Measurements from ENCODE around the gene VPS18. TPM values are rescaled to one million over a fixed set of nuclear protein-coding genes. Genes with fewer than 3 reads are reported as not detected.

Gene VPS18
- total and polyA plus RNA-seq, 7 donors, result 8.1 to 20.5 (median 15.2) TPM

DNA sequence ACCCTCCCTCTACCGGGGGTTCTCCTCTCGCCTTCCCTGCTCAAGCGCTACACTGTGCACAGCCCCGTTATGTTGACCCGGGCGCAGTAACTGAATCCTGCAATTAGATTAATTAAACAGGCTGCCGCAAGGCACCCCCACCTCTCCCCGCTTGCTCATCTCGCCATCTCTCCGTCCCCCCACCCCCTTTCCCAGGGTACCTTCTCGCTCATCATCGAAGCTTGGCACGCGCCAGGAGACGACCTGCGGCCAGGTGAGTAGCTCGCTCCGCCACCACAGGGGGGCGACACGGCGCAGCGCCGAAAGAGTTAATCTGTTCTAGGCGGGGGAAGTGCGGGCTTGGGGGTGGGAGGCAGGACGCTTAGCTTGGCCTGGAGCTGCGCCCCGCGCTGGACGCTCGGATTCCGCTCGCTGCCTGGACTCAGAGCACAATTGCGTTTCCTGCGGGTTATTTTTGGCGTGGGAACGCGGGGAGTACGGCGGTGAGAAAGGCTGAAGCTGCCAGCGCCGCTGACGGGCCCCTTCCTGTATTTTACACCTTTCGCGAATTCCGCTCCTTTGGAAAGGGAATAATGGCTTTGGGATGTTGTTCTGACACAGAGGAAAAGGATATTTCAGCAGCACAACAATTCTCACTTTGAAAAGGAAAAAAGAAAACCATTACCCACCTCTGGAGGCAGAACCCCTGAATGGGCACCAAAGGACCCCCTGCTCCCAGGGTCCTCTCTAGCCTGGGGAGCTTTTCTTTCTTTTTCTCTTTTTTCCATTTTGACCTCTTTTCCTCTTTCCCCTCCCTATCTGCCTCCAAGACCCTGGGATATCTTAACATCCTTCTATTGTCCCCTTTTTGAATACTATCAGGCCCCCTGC, 36.4 kb downstream of the VPS18 start:
- intact Hi-C loops (cut with DNase I), result no loop called here
- WGBS, 3 donors, result 1 to 2% (median 1%) methylated on average over 46 of the region's 46 CpGs
- Histone ChIP-seq H3K4me3 (peak overlapping the region; percentile 66), H3K36me3 (ENCODE audit: insufficient read depth in 1 of 2, low read depth in 1 of 2) (no peaks in the 10 kb centered on the region), H3K27ac (peak overlapping the region; percentile 21), H3K9me3 (no peaks in the 10 kb centered on the region), H3K27me3 (ENCODE audit: insufficient read depth in 3 of 3, low read length in 2 of 3) (peaks cover 0 to 71% (median 17%) of the 10 kb centered on the region in 3 donors), H3K4me1 (peaks cover 41% of the 10 kb centered on the region)
- DNase-seq (peak; percentile 57 to 74), ATAC-seq (peak; percentile 16 to 59 (median 46))
- TF ChIP-seq CTCF (IDR thresholded peaks at IDR 0.05), result peak; percentile 43

- DNase-seq (no peak), ATAC-seq (no peak)
- Histone ChIP-seq H3K9me3 (no peaks in the 10 kb centered on the region), H3K4me3 (peak overlapping the region; percentile 66), H3K36me3 (ENCODE audit: insufficient read depth in 1 of 2, low read depth in 1 of 2) (no peaks in the 10 kb centered on the region), H3K27ac (no peak overlapping the region), H3K4me1 (peaks cover 36% of the 10 kb centered on the region), H3K27me3 (ENCODE audit: insufficient read depth in 3 of 3, low read length in 2 of 3) (peaks cover 0 to 63% (median 14%) of the 10 kb centered on the region in 3 donors)
- intact Hi-C loops (cut with DNase I), result no loop called here
- TF ChIP-seq CTCF (IDR thresholded peaks at IDR 0.05), result no peak
- WGBS, 3 donors, result 60 to 70% (median 66%) methylated on average over 16 of the region's 16 CpGs
Observed at GRCh38 chr15:40931300-40932142, 37.3 kb downstream of the VPS18 start.

GRCh38 chr15:40932156-40932555, 37.9 kb downstream of the VPS18 start:
- Histone ChIP-seq H3K36me3 (ENCODE audit: insufficient read depth in 1 of 2, low read depth in 1 of 2) (no peaks in the 10 kb centered on the region), H3K27me3 (ENCODE audit: insufficient read depth in 3 of 3, low read length in 2 of 3) (peaks cover 0 to 56% (median 12%) of the 10 kb centered on the region in 3 donors), H3K9me3 (no peaks in the 10 kb centered on the region), H3K4me3 (peak overlapping the region; percentile 66), H3K4me1 (peaks cover 40% of the 10 kb centered on the region), H3K27ac (no peak overlapping the region)
- no peak for TF ChIP-seq CTCF (IDR thresholded peaks at IDR 0.05)
- intact Hi-C loops (cut with DNase I), result no loop called here
- no peak for ATAC-seq
- WGBS, 3 donors, result 71 to 80% (median 74%) methylated on average over 8 of the region's 8 CpGs
- DNase-seq, result no peak

DNA sequence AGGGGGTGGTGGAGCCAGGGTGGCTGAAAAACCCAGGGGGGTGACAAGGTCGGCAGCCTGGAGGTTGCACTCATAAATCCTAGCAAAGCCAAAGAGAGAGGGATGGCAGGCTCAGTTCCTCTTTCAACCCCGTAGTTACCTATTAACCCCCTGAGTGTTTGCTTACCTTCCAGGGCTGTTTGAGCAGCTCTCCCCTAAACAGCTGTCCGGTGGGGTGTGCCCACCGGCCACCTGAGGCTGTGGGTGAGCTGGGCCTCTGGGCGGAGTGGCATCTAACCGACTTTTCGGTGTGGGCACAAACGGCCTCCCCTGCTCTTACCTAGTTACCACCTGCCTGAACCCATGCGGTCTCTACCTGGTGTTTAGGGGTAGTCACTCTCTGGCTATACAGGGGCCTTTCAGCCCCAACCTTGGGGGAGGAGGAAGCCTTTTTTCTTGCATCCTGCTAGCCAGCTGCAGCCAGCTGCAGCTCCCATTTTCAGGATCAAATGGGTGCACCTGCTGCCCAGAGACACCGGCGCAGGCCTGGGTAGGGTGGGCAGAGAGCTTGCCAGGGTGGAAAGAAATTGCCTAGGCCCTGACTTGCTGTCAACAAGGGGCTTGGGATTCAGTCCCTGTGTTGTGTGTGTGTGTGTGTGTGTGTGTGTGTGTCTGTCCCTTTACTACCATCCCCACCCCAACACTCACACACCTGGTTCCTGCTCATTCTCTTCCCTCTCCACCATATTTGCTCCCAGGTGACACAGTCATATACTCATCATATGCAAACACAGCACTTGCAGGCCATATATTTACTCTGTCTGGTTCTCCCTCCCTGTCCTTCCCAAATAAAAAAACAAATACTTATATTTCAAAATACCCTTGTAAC, 38.6 kb downstream of the VPS18 start:
- peaks cover 0 to 49% (median 12%) of the 10 kb centered on the region in 3 donors for H3K27me3 ChIP-seq (ENCODE audit: insufficient read depth in 3 of 3, low read length in 2 of 3)
- TF ChIP-seq CTCF (IDR thresholded peaks at IDR 0.05), result no peak
- H3K27ac ChIP-seq, result no peak overlapping the region
- ATAC-seq (no peak), DNase-seq (no peak)
- H3K9me3 ChIP-seq, result no peaks in the 10 kb centered on the region
- H3K4me3 ChIP-seq, result peak overlapping the region; percentile 66
- intact Hi-C loops (cut with DNase I), result no loop called here
- H3K36me3 ChIP-seq (ENCODE audit: insufficient read depth in 1 of 2, low read depth in 1 of 2), result no peaks in the 10 kb centered on the region
- peaks cover 46% of the 10 kb centered on the region for H3K4me1 ChIP-seq
- WGBS, 3 donors, result 68 to 77% (median 70%) methylated on average over 11 of the region's 11 CpGs

All from psoas muscle (tissue), 8 donors.